GM12878 (cell line): ENCODE results near the gene MAB21L4. TPM values are rescaled to one million over a fixed set of nuclear protein-coding genes. Genes with fewer than 3 reads are reported as not detected.

Experiments
- ATAC-seq: fragments of 200-7000 bp; cut with Tn5 transposase; 3 replicates; pipeline ENCODE4 v1.9.1; 2020; ENCODE audit warnings: mild to moderate bottlenecking, moderate library complexity
- BruUV-seq: library from RNA; stranded (reverse); fragments of 400-500 nt; replicated peaks from 2 replicates; lab custom pipeline; 2021; lab: Mats Ljungman, UMichigan
- CTCF ChIA-PET: fragments of 300-600 bp; sonication (Branson Sonifier 250); formaldehyde crosslinking; extraction: SDS; loops from one replicate; lab custom pipeline; 2021; ENCODE audit warnings: inconsistent platforms; lab: Yijun Ruan, JAX
- POLR2A ChIA-PET: fragments of 350-600 bp; formaldehyde crosslinking; extraction: SDS; loops from one replicate; lab custom pipeline; 2021; ENCODE audit warnings: inconsistent platforms; lab: Charles Lee
- RAD21 ChIA-PET: fragments of 300-600 bp; sonication (Branson Sonifier 250); formaldehyde crosslinking; loops from one replicate; lab custom pipeline; 2023; ENCODE audit warnings: antibody characterized with exemption; ENCODE audit not compliant: unreplicated experiment; lab: Charles Lee
- SMC1A ChIA-PET: fragments of 300-600 bp; sonication (Branson Sonifier 250); formaldehyde crosslinking; loops from one replicate; lab custom pipeline; 2023; ENCODE audit not compliant: unreplicated experiment, uncharacterized antibody; lab: Charles Lee
- DNase-seq: peaks from one replicate; pipeline ENCODE4 v3.0.0-alpha.2; 2011; ENCODE audit warnings: low read depth, low spot score
- FAIRE-seq: peaks from 3 replicates; lab custom pipeline; 2011; peaks lifted over from hg19 to GRCh38; lab: Jason Lieb, UNC
- H2AFZ ChIP-seq: 2 replicates; pipeline ENCODE4 v1.6.0; 2011; ENCODE audit warnings: low read depth, low read length, control low read depth; ENCODE audit not compliant: control insufficient read depth
- H3K27ac ChIP-seq: 2 replicates; pipeline ENCODE4 v1.5.1; 2011; ENCODE audit warnings: control low read depth; ENCODE audit not compliant: control insufficient read depth, insufficient read depth
- H3K27me3 ChIP-seq, 2 experiments: replicated peaks in 1 of 2; 2 replicates each; pipeline versions ENCODE4 v1.6.0 to v1.6.1; 2011; ENCODE audit warnings: low read length in 1 of 2; ENCODE audit not compliant: control insufficient read depth in 2 of 2, insufficient read depth in 2 of 2
- H3K36me3 ChIP-seq, 2 experiments: 2 replicates each; pipeline ENCODE4 v1.5.1; 2011; ENCODE audit warnings: low read length in 1 of 2; ENCODE audit not compliant: control insufficient read depth in 2 of 2, insufficient read depth in 2 of 2
- H3K4me1 ChIP-seq: 2 replicates; pipeline ENCODE4 v1.6.1; 2011; ENCODE audit warnings: mild to moderate bottlenecking, low read length, moderate library complexity, mixed read lengths; ENCODE audit not compliant: control insufficient read depth, insufficient read depth
- H3K4me2 ChIP-seq: 2 replicates; pipeline ENCODE4 v1.6.0; 2011; ENCODE audit warnings: control low read depth; ENCODE audit not compliant: control insufficient read depth, insufficient read depth
- H3K4me3 ChIP-seq: fragments of 200-600 bp; sonication (generic); 2 replicates; pipeline ENCODE4 v1.5.1; 2016
- H3K79me2 ChIP-seq: 2 replicates; pipeline ENCODE4 v1.6.0; 2011; ENCODE audit warnings: low read length; ENCODE audit not compliant: control insufficient read depth, insufficient read depth
- H3K9ac ChIP-seq: 2 replicates; pipeline ENCODE4 v1.8.0; 2011; ENCODE audit warnings: low read length, control low read depth, mixed read lengths; ENCODE audit not compliant: control insufficient read depth, insufficient read depth
- H3K9me3 ChIP-seq: replicated peaks from 3 replicates; pipeline ENCODE4 v1.5.1; 2011; ENCODE audit warnings: mild to moderate bottlenecking, low read length; ENCODE audit not compliant: control insufficient read depth, insufficient read depth
- H4K20me1 ChIP-seq: 2 replicates; pipeline ENCODE4 v1.6.0; 2011; ENCODE audit not compliant: control insufficient read depth, insufficient read depth
- EZH2 ChIP-seq: IDR thresholded peaks from 2 replicates; pipeline ENCODE4 v1.6.1; 2012; ENCODE audit warnings: low read depth, mild to moderate bottlenecking, control low read depth, inconsistent platforms, low read length, borderline replicate concordance; ENCODE audit not compliant: control insufficient read depth
- IRF5 ChIP-seq: fragments of 450-650 bp; IDR thresholded peaks from 2 replicates; pipeline ENCODE4 v1.6.1; 2017; ENCODE audit warnings: borderline replicate concordance
- POLR2A ChIP-seq: IDR thresholded peaks from 2 replicates; pipeline ENCODE4 v1.6.1; 2011; ENCODE audit warnings: low read depth, mild to moderate bottlenecking, low read length
- POLR2AphosphoS2 ChIP-seq: IDR thresholded peaks from 2 replicates; pipeline ENCODE4 v1.6.1; 2011; ENCODE audit warnings: low read depth, mild to moderate bottlenecking, low read length, improper control_type of control experiment, moderate library complexity
- RAD21 ChIP-seq: IDR thresholded peaks from 2 replicates; pipeline ENCODE4 v1.6.1; 2011; ENCODE audit warnings: mild to moderate bottlenecking, low read depth, low read length, moderate library complexity; ENCODE audit not compliant: insufficient read depth
- RAD51 ChIP-seq: fragments of 450-650 bp; IDR thresholded peaks from 2 replicates; pipeline ENCODE4 v1.6.1; 2016; ENCODE audit warnings: moderate library complexity, mild to moderate bottlenecking, inconsistent platforms
- RELB ChIP-seq: fragments of 450-650 bp; IDR thresholded peaks from 2 replicates; pipeline ENCODE4 v1.6.1; 2017; ENCODE audit warnings: low read depth, mild to moderate bottlenecking, moderate library complexity
- SIX5 ChIP-seq: IDR thresholded peaks from 2 replicates; pipeline ENCODE4 v1.6.1; 2011; ENCODE audit warnings: mild to moderate bottlenecking, low read depth, low read length, moderate library complexity; ENCODE audit not compliant: severe bottlenecking
- SMARCA5 ChIP-seq: fragments of 450-650 bp; IDR thresholded peaks from 2 replicates; pipeline ENCODE4 v1.6.1; 2017; ENCODE audit warnings: mild to moderate bottlenecking
- SUPT20H ChIP-seq: IDR thresholded peaks from 2 replicates; pipeline ENCODE4 v1.6.1; 2011; ENCODE audit warnings: low read depth, mild to moderate bottlenecking, low read length, moderate library complexity, borderline replicate concordance; ENCODE audit not compliant: control insufficient read depth
- TCF12 ChIP-seq: IDR thresholded peaks from 2 replicates; pipeline ENCODE4 v1.6.1; 2011; ENCODE audit warnings: low read depth, mild to moderate bottlenecking, low read length
- ZBTB11 ChIP-seq: fragments of 450-650 bp; formaldehyde crosslinking; IDR thresholded peaks from 2 replicates; pipeline ENCODE4 v1.5.0; 2022; ENCODE audit warnings: mild to moderate bottlenecking, missing genetic modification characterization
- ZNF687 ChIP-seq: fragments of 450-650 bp; IDR thresholded peaks from 2 replicates; pipeline ENCODE4 v1.6.1; 2017; ENCODE audit warnings: mild to moderate bottlenecking, moderate library complexity
- WGBS: methylation state at CpG from one replicate; pipeline ENCODE4 v1.1.6; 2016; ENCODE audit warnings: low lambda C conversion rate; ENCODE audit not compliant: insufficient replicate concordance, insufficient coverage; ENCODE audit errors: missing lambda C conversion rate; 5-methylcytosine and 5-hydroxymethylcytosine counted together
- in situ Hi-C: fragments of 300-500 bp; cut with MboI; formaldehyde crosslinking; loops from 9 replicates; pipeline ENCODE4 v1.14.3; 2018; ENCODE audit warnings: mixed read lengths
- intact Hi-C: fragments of 100-400 bp; cut with micrococcal nuclease; formaldehyde crosslinking; loops from one replicate; pipeline ENCODE4 v1.14.2; 2022; ENCODE audit not compliant: unreplicated experiment
- polyA plus RNA-seq, 11 experiments: library from polyadenylated mRNA; depleted of rRNA in 4 of 11; unstranded in 6 of 11; stranded (reverse) in 5 of 11; fragments of >200 nt; fragmentation: Nextera tagmentation in 4 of 11; fragmentation: Illumina TruSeq in 1 of 11; extraction: Ambion mirVana in 4 of 11; extraction: Trizol in 1 of 11; gene quantifications; 1 replicate in 1 of 11; 2 replicates in 10 of 11; pipeline versions ENCODE4 v1.2.1 to v1.2.3, GENCODE V29; 2011 to 2016; ENCODE audit warnings: inconsistent platforms in 2 of 11, missing spikeins in 2 of 11, low read depth in 1 of 11
- total RNA-seq, 4 experiments: library from RNA; depleted of rRNA in 3 of 4; stranded (reverse); fragments of >200 nt in 3 of 4; fragmentation: Illumina TruSeq in 1 of 4; extraction: Trizol in 1 of 4; gene quantifications; 2 replicates each; pipeline versions ENCODE4 v1.2.1 to v1.2.3, GENCODE V29; 2013 to 2021

The MAB21L4 gene
- total and polyA plus RNA-seq, 10 of the 15 experiments (the other 5 are each of a cell fraction or from before 2014, with no cell fraction given), result 0.03 TPM; not detected in 9

GRCh38 chr2:240875228-240876034 lies 20.5 kb downstream of the MAB21L4 start:
- POLR2A ChIA-PET, result no interaction called here
- BruUV-seq, result no TSS peak
- TF ChIP-seq ZBTB11 (CRISPR knock-in tag) (no peak), RAD51 (no peak), RELB (no peak), SMARCA5 (no peak), SIX5 (no peak), ZNF687 (no peak), RAD21 (no peak), EZH2 (no peak), POLR2AphosphoS2 (no peak), TCF12 (no peak), SUPT20H (no peak), IRF5 (no peak), POLR2A (no peak)

More at GRCh38 chr2:240875228-240876034, 20.5 kb downstream of the MAB21L4 start:
- Histone ChIP-seq H3K27me3 (no peaks in the 10 kb centered on the region; a peak in 2 of 4 replicates), H2AFZ (no peak overlapping the region), H3K4me2 (no peak overlapping the region), H3K4me1 (no peaks in the 10 kb centered on the region), H3K9ac (no peak overlapping the region), H3K36me3 (no peaks in the 10 kb centered on the region), H4K20me1 (no peaks in the 10 kb centered on the region), H3K27ac (no peak overlapping the region), H3K4me3 (no peak overlapping the region), H3K79me2 (no peaks in the 10 kb centered on the region), H3K9me3 (no peaks in the 10 kb centered on the region)
- SMC1A ChIA-PET, result no interaction called here
- CTCF ChIA-PET, result no interaction called here
- 42% methylated on average over 22 of the region's 22 CpGs for WGBS
- ATAC-seq (no peak), DNase-seq (no peak), FAIRE-seq (no peak)
- intact Hi-C loops, result no loop called here
- in situ Hi-C loops, result no loop called here
- RAD21 ChIA-PET, result no interaction called here
